T-helper 1 cell treated with Interleukin-12 subunit alpha and Interleukin-12 subunit beta and Interleukin-4 antibody, amounts not matched to agents 30 ng/mL and 1 ng/mL, for 36 hours (primary cell): ENCODE measurements around the gene NR2F2. TPM values are rescaled to one million over a fixed set of nuclear protein-coding genes. Genes with fewer than 3 reads are reported as not detected.

Experiments used
- intact Hi-C: fragments of 100-400 bp; cut with micrococcal nuclease; formaldehyde crosslinking; loops from one replicate; pipeline ENCODE4 v1.15.1; 2024
- total RNA-seq: library from RNA; stranded (reverse); gene quantifications from 2 replicates; pipeline ENCODE4 v1.2.3, GENCODE V29; 2022

The NR2F2 gene
- not detected in 2 replicates for total RNA-seq

DNA sequence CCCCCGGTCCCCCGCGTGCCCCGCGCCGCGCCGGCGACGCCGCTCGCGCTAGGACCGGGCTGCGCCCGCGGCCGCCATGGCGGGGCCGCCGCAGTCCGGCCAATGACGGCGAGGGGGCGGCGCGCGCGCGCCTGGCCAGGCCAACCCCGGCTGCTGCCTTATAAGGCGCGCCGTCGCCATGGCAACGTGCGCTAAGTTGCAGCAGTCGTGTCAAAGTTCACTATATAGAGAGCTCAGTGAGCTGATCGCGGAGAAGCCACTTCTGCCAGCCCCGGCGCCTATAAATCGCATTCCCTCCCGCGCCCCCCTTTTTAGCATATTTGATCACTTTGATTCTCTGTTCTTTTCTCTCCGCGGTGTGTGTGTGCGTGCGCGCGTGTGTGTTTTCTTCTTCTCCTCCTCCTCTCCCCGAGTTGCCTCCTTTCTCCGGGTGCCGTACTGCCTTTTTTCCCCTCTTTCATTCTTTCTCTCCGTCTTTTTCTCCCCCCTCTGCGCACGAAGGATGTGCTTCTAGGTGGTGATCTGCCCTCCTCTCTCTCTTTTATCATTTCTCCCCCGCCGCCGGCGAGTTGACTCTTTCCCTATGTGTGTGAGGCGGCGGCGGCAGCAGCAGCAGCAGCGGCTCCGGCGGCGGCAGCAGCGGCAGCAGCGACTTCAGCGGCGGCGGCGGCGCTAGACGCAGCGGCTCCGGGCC is at the start of gene NR2F2:
TSS of gene NR2F2 (plus strand) at position 251 of the 694 bp plus-strand sequence. CDS start 1,406 bp downstream, outside the sequence.
- intact Hi-C loops: loop anchor here (1.0 to 10.0 kb wide), 4 partner anchors 12 to 496 kb away; no protein-coding TSS in a partner anchor

DNA sequence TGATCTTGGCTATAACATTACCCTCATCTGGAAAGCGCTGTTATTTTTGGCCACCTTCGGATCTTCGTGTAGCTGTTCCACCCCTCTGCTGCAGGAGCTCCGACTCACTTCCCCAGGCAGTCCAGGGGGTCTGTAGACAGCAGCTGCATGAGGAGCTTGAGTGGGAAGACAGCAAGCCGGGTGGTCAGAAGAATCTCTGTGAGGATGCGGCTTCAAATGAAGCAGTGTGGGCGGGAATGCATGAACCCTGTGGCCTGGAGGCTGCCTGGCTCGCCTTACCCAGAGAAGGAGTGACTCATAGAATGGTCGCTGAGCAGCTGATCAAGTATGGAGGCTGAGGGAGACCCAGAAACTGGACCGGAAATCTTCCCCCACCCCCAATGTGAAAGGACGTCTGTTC is 45.2 kb upstream of the NR2F2 start:
- intact Hi-C loops: no loop called here

DNA sequence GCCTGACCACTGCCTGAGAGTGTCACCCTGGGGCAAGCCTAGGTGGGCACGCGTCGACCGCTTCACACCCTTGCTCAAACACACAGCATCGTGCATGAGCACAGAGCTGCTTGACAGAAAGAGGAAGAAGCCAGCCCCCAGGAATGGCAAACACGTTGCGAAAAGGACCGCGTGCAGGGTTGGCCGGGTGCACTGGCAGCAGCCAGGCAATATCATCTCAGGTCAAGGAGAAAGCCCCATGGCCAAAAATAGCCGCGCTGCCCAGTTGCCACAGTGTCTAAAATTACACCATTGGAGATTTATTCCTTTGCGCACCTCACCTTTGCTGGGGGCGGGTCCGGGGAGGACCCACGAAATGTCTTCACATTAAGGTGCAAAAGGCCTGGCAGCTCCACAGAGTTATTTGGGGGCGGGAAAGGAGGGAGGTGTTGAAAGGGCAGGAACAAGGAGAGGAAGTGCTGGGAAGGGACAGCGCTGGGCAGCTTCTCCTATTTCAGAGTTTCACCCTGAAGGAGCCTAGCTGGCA is 44.7 kb upstream of the NR2F2 start:
- intact Hi-C loops: no loop called here

DNA sequence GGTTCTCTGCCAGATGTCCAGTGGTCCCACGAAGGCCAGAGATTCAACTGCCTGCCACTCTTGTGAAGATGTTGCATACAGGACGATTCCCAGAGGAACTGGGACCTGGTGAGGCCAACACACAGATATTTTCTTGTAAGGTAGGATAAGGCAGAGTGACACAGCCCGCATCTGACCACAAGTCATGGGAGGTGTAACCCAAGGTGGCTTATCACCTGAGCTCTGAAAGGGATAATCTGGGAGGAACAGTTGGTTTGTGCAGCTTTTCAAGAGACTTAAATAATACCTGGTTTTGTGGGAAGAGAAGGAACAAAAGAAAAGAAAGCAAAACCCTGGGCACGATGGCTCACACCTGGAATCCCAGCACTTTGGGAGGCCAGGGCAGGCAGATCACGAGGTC is 39.8 kb upstream of the NR2F2 start:
- intact Hi-C loops: no loop called here

DNA sequence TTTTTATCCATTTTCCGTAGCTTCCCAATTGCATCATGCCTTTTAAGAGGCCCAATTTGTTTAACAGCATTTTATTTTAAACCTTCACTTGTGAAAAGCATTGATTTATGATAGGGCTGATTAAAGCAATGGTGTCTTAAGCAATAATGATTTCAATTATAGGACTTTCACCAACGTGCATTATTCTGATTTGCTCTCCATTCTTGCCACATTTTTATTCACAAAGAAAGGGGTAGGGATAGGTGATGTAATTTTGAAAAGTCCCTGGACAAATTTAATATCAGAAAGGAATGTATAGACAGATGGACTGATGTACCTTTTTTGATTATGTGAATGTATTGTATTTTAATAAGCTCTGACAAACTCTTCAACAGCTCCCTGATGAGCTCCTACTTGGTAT is 37.9 kb upstream of the NR2F2 start:
- intact Hi-C loops: no loop called here

DNA sequence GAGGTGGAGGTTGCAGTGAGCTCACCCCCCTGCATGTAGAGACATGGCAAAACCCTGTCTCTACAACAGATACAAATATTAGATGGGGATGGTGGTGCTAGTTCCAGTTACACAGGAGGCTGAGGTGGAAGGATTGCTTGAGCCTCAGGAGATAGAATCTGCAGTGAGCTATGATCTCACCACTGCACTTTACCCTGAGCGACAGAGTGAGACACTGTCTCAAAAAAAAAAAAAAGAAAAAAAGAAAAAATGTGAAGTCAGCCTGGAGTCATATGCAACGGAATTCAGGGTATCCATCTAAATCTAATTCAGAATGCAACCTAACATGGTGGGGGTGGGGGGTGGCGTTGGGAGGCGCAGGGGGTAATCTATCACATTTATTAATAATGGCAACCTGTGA is 37.1 kb upstream of the NR2F2 start:
- intact Hi-C loops: no loop called here

DNA sequence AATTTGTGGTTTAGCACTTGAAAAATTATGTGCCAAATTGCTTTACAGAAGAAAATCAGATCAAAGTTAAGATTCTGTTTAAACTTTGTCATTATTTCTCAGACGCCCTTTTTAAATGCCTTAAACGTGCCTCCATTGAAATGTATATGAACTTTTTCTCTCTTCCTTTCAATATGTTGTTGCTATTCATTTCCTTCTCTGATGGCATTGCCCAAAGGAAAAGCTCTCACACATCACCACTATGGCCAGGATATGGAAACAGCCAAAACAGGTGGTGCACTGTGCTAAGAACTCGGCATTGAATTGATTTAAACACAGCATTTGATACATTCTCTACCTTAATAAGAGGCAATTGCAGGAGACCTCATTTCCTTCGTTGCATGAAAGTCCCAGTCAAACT is 35.7 kb upstream of the NR2F2 start:
- intact Hi-C loops: no loop called here

DNA sequence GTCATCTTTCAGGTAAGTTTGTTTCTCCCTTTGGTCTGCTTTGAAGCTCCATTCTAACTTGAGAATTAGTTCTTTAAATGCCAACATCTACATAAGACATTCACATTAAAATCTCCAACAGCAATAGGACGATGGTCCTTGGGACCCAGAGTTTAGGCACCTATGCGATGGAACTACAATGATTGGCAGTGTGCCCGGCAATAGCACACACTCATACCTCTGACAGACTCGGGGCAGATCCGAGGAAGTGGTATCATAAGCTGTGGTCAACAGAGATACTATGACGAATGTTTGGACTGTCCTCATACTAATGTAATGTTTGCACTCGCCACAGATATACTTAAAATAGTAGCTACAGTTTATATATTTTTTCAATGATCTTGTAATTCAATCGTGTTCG is 34.2 kb upstream of the NR2F2 start:
- intact Hi-C loops: no loop called here

DNA sequence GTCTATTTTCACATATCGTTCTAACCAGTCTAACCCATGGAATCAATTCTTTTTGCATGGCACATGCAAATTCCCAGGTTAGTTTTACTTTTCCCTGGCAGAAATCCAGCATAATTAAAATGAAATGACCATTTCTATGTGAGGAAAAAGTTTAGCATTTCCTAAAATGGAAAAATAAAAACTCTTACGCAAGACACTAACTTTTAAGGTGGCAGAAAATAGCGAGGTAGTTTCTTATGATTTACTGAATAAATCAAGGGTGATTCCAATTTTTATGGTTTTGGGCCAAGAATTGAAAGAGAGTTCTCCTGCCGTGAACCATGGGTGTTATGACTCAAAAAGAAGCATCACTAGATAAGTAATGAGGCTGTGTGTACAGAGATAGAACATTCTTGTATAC is 32.7 kb upstream of the NR2F2 start:
- intact Hi-C loops: no loop called here

DNA sequence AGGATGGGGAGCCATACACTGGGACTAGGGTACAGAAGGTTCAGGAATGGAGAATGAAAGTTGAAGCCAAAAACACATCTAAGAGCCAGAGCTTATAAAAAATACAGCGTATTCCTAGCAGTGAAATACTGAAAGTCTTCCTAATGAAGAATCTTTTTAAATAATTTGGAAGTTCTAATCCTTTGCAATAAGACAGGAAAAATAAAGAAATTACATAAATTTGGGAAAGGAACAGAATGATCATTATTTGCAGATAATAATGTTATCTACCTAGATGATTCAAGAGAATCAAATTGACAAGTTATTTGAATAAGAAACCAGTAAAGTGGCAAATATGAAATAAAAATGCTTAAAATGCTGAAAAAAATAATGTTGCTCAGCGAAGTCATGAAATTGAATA is 32.3 kb upstream of the NR2F2 start:
- intact Hi-C loops: no loop called here

DNA sequence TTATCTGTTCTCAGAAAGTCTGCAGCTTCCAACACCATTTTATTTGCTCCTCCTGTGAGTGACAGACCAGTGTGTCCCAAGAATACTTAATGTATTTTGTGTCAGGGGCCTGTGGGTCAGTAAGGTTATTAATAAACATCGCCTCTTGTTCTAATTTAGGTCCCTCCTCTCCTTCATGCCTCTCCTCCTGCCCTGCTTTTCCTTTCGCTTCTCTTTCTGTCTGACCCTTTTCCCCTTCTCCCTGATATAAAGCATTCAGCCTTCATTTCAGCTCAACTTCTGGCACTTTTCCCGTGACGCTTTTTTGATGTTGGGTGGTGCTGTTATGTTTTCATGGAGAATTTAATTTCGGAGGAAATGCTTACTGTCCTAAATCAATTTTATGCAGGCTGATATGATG is 29.7 kb upstream of the NR2F2 start:
- intact Hi-C loops: no loop called here

DNA sequence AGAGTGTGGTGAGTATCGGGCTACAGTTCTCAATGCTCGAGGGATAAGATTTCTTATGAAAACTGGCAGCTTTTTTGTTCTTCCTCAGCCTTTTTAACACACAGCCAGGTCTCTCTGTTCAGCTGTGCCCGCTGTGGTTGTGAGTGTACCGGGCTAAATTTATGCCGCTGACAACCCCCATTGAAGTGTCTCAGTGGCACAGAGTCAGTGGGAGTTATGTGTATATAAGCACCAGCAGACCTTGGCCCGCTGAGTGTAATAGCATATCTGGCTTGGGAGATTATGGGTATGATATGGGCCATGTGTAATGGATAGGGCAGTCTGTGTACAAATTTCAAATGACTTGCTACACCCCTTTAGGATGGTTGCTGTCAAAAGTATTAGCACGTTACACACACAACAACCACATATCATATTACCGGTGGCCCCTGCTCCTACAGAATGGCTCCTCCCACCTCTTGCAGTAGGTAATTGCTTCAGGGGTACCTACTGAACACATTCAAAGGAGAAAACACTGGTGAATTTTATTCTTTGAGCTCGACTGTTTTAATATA is 26.9 kb upstream of the NR2F2 start:
- intact Hi-C loops: no loop called here

DNA sequence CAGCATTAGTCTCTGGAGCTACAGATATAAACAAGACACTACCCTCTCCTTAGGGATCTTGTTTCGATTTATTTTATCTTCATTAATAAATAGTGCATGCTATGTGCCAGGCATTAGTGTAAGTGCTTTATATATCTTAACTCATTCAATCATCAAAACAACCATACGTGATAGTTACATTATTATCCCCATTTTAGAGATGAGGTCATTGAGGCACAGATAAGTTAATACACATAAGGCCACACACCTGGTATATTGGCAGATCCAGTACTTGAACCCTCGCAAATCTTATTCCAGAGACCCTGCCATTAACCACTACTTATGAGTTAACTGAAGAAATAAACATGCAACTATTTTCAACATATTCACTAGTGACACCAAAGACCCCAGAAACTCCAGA is 25.7 kb upstream of the NR2F2 start:
- intact Hi-C loops: no loop called here

DNA sequence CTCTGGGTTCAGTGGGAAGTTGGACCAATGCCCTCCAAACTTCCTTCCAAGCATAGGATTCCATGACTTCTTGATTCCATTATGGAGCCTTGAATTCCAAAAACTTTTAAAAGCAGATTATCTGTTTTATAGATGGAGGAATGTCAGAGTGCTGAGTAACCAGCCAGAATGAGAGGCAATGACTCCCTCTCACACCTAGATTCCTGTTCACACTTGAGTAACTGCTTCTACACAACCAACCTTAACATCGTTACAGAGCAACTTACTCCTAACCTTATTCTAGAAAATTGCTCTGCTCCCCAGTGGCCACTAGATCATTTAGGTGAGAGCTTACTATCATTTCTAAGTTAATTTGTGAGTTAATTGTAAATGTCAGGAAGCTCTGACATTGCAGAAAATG is 24.2 kb upstream of the NR2F2 start:
- intact Hi-C loops: no loop called here

DNA sequence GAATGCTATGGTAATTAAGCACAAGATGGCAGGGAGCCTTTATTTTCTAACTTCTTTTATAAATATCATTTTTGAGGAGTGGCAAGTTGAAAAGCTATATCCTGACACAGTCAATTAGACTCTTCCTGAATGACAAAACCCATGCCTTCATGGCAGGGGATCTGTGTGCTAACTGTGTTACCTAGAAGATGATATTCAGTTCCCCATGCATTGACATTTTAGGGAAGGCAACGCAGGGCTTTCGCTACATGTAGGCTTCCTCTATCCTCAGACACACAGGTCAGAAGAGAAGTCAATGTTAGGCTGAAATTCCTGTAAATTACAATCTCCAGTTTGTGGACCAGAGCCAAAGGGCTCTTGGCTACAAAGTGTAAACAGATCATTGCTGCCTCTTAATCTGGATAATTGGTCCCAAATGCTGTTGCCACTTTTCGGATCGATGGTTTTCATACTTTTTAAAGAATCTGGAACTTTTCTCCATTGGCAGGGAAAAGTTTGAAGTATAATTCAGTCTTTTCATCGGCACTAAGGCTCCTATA is 22.6 kb upstream of the NR2F2 start:
- intact Hi-C loops: no loop called here

DNA sequence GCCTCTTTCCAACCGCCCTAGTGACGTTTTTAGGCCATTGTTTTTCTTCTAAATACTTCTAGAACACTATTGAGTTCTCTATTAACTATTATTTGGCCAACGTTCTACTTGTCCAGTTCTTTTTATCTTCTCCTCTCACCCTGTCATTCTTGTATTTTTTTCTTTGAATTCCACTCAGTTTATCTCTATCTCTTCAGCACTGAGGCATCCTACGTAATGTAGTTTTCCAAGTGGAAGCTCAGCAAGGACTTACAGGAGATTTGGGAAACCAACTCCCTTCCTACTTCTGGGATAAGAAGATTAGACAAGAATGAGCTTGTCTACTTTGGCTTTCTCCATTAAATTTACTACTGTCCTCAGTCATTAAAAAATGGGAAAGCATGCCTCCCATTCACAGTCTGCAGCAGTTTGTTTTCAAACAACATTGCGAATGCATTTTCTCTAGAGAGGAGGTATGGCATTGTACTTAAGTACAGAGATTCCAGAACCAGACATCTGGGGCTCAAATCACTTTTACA is 21.3 kb upstream of the NR2F2 start:
- intact Hi-C loops: no loop called here

DNA sequence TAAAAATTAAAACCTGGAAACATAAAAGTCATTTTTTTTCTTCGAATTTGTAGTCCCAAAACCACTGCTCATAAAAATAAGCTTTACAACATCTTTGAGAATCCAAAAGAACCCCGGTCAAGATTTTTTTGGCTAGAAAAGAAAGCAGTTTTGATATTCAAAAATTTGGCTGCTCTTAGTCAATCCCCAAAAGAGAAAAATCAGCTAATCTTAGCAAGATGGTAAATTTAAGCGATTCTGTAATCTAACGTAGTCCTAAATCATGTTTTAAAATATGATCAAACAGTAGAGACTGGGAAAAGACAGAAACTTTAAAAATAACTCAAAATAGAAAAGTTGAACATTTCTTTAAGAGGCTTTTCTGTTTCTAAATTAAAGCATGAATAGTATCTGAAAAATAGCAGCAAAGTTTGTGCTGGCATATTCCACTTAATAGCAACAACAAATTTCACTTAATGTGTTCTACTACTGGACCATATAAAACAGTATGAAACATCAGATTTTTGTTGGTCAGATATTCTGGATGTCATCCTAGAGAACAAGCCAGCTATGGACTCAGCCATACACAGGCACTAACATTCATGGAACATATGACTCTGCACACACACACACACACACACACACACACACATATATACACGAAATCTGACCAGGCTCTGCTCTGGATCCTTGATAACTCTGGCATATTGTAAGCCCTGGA is 19.1 kb upstream of the NR2F2 start:
- intact Hi-C loops: no loop called here

DNA sequence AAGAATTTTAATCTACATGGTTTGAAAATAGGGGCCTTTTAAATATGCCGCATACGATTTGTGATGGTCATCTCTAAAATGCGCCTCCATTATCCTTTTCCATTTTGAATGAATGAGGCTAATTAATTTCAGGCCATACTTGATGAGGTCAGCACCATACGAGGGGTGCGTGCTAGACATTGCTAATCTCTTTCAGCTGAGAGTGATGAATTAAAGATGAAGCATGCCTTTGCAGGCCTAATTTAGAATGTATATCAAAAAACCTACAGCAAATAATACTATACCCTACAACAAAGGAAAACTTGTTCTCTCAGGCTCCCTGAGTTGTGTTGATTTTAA is 18.6 kb upstream of the NR2F2 start:
- intact Hi-C loops: no loop called here

DNA sequence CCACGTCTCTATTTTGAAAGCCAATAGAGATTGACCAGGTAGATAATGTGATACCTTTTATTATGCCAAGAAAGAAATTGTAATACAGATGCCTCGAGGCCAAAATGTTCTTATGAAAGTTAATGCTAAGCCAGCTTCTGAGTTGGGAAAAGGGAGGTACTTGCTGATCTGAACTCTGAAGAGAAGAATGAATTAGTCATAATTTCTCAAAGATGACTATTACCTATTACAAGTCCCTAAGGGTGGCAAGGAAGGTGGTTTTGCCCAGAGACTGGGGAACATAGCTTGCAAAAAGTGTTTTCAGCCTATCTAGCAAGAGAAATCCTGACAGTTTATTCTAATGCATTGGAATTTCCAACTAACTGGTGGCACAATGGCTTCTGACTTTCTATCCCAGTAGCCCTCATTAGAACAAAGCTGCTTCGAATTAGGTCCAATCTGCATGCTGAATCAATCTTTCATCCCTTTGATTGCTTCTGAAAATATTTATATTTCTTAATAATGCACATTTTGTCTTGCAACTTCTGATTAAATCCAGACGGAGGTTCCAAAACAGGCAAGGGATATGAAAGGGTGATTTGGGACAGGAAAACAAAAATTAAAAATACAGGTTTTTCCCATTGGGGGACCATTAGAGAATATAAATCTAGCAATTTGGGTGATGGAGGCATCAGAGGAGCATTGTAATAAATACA is 17.7 kb upstream of the NR2F2 start:
- intact Hi-C loops: no loop called here

DNA sequence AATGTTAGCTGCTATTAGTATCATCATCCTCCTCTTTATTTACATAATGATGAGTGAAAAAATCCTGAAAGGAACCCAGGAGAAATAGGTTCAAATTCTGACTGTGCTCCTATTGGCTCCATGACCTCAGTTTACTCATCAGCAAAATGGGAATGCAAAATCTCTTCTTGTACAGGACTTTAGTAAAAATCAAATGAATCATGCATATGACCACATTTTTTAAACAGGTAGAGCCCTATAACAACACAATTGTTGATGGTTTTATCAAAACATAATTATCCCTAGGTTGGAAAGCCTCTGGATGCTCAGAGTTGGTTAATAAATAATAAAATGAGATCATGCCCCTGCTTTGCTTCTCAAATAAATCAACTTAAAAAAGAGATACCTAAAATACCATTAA is 16.0 kb upstream of the NR2F2 start:
- intact Hi-C loops: no loop called here

DNA sequence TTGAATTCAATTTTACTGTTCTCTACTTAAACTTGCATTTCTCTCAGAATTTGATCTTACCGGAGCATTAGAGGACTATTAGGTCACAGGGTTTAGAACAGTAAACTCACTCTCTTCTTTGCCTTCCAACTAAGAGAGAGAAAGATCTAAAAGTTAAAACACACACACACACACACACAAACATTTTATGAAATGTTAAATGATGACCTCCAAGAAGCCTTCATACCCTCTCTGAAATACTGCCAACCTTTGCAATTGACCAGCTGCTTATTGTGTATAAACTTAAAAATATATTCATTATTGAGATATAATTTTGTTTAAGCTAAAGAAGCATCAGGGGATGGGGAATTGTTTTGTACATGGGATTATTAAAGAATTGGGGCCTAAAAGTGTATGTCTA is 15.5 kb upstream of the NR2F2 start:
- intact Hi-C loops: no loop called here
